GM21515 (cell line): Measurements from ENCODE around the gene SNCA.

ENCODE experiments used
- ATAC-seq: cut with Tn5 transposase; IDR thresholded peaks from one replicate; pipeline ENCODE4 v1.9.1; 2021; ENCODE audit not compliant: unreplicated experiment

Gene SNCA

GRCh38 chr4:89712827-89713226 lies 124.1 kb downstream of the SNCA start:
- no peak for ATAC-seq

GRCh38 chr4:89712141-89712540 lies 124.8 kb downstream of the SNCA start:
- ATAC-seq, result no peak

- no peak for ATAC-seq
Measured at GRCh38 chr4:89708903-89709421, 128.0 kb downstream of the SNCA start.

GRCh38 chr4:89707467-89707866 lies 129.5 kb downstream of the SNCA start:
- ATAC-seq, result no peak

GRCh38 chr4:89704651-89705395 lies 132.1 kb downstream of the SNCA start:
- no peak for ATAC-seq

- no peak for ATAC-seq
Measured at GRCh38 chr4:89703829-89704590, 133.0 kb downstream of the SNCA start.

GRCh38 chr4:89700766-89701423 lies 136.1 kb downstream of the SNCA start:
- no peak for ATAC-seq

GRCh38 chr4:89685690-89686089 lies 151.3 kb downstream of the SNCA start:
- ATAC-seq, result no peak

GRCh38 chr4:89685277-89685676 lies 151.7 kb downstream of the SNCA start:
- no peak for ATAC-seq

- ATAC-seq, result no peak
Measured at GRCh38 chr4:89684536-89684935, 152.4 kb downstream of the SNCA start.

- no peak for ATAC-seq
Measured at GRCh38 chr4:89682808-89683207, 154.2 kb downstream of the SNCA start.

GRCh38 chr4:89681671-89682070 lies 155.3 kb downstream of the SNCA start:
- no peak for ATAC-seq

- ATAC-seq, result no peak
Measured at GRCh38 chr4:89681219-89681618, 155.7 kb downstream of the SNCA start.

GRCh38 chr4:89674876-89675459 lies 162.0 kb downstream of the SNCA start:
- ATAC-seq, result no peak
